Right lobe of liver (tissue), 4 donors: Measurements from ENCODE around the gene ALDH16A1.

Source experiments
- POLR2A ChIP-seq: fragments of 450-650 bp; IDR thresholded peaks from one replicate; pipeline ENCODE4 v1.6.1; 2017; ENCODE audit warnings: antibody characterized with exemption, mild to moderate bottlenecking
- TF ChIP-seq, protein P1 (sequence below), 4 donors: fragments of 200-600 bp in 3 of 4; fragments of 450-650 bp in 1 of 4; IDR thresholded peaks; one replicate each; pipeline versions ENCODE4 v1.5.1 to v1.8.0; 2016 to 2022; ENCODE audit warnings: antibody characterized with exemption in 4 of 4, mild to moderate bottlenecking in 2 of 4
- donor health status: DM: no; HTN: no; CAD: no.
- donor health status: DM: no; HTN: no; CAD: no.
- donor health status: DM: no; HTN: yes; CAD: no.

DNA sequence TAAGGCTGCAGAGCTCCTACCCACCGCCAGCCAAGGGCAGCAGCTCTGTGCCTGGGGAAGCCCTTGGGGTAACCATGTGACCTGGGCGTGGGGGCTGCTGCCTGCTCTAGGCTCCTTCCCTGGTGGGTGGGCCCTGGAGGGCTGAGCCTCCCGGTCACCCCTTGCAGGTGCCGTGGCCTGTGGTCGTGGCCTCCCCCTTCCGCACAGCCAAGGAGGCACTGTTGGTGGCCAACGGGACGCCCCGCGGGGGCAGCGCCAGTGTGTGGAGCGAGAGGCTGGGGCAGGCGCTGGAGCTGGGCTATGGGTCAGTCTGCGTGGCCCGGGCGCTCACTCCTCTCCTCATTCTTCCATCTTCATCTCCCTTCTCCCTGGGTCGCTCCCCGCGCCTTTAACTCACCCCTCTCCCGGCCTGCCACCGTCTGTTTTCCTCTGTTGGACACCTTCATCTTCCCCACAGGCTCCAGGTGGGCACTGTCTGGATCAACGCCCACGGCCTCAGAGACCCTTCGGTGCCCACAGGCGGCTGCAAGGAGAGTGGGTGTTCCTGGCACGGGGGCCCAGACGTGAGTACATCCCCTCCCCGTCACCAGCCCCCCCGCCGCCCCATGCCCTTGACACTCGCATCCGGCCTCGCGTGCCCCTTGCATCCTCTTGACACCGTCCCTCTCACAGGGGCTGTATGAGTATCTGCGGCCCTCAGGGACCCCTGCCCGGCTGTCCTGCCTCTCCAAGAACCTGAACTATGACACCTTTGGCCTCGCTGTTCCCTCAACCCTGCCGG lies 11.1 kb downstream of the ALDH16A1 start:
- TF ChIP-seq POLR2A, result no peak
- TF ChIP-seq, protein P1, sequence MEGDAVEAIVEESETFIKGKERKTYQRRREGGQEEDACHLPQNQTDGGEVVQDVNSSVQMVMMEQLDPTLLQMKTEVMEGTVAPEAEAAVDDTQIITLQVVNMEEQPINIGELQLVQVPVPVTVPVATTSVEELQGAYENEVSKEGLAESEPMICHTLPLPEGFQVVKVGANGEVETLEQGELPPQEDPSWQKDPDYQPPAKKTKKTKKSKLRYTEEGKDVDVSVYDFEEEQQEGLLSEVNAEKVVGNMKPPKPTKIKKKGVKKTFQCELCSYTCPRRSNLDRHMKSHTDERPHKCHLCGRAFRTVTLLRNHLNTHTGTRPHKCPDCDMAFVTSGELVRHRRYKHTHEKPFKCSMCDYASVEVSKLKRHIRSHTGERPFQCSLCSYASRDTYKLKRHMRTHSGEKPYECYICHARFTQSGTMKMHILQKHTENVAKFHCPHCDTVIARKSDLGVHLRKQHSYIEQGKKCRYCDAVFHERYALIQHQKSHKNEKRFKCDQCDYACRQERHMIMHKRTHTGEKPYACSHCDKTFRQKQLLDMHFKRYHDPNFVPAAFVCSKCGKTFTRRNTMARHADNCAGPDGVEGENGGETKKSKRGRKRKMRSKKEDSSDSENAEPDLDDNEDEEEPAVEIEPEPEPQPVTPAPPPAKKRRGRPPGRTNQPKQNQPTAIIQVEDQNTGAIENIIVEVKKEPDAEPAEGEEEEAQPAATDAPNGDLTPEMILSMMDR (IDR thresholded peaks at IDR 0.05), result no peak
